NCI-H748 (cell line): Measurements from ENCODE around the gene OGDH.

Source experiments
- DNase-seq: peaks from one replicate; lab custom pipeline; 2025; ENCODE audit not compliant: unreplicated experiment; lab: John Stamatoyannopoulos, UW

OGDH gene

GRCh38 chr7:44637788-44638594 lies 31.6 kb downstream of the OGDH start:
- DNase-seq: no peak

DNA sequence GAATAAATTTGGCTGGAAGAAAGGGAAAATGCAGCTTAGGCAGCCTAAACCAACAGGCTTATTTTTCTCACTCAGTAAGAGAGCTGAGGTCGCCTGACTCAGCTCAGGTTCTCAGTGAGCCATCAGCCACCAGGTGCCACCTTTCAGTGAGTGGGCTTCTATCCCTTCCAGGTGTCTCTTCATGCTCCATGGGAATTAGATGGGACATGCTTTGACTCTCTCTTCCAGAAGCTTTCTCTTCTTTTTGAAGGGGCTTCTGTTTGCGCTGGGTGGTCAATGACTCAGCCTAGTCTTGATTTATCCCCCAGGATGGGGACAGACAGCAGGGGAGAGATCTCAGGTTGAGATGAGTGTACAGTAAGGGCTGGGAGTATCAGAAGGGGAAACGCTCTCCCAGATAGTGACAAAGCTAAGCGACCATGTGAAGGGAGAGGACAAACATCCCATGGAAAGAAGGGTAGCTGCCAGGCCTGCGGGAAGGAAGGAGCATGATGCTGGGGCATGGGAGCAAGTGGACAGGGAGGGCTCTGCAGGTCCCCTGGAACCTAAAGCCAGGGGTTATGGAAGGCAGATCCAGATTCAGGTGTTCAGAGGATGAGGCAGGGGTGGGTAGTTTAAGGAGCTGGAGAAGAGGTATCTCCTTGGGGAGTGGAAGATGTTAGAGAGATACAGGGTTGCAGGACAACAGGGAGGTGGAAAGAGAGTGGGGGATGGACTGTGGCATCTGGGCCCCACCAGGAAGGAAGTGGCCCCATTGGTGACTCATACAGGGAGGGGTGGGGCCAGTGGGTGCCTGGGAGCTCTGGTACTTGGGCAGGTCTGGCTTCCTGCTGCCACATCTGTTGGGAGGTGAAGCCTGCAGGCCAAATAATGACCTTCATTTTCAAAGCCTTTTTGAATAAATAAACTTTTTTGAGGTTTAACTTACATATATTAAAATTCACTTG lies 32.5 kb downstream of the OGDH start:
- no peak for DNase-seq

DNA sequence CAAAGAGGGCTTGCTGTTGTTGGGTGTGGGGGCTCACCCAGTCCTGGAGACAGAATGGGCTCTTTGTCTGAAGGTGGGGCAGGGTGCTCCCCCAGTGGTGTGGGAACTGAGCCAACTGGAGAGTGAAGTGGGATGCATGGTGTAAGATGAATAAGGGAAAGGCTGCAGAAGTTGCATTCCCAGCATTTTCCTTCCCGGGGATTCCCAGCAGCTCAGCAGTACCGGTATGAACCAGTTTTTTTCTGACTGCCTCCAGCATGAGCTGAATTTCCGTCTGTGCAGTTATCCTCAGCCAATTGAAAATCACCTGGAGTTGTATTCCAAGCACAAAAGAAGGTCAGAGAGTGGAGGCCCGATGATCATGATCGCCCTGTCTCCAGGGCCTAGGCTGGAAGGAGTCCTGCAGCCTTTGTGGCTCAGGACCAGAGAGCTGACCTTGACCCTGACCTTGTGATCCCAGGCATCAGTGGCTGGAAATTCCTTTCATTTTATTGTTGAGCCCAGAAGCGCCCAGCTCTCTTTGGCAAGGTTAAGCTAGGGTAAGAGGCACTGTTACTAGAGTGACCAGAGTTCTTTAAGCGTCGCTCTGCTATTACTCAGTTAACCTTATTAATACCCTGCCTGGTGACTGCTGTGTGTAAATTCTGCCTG lies 33.4 kb downstream of the OGDH start:
- DNase-seq: no peak

- DNase-seq: no peak
Observed at GRCh38 chr7:44643206-44643605, 36.8 kb downstream of the OGDH start.

GRCh38 chr7:44645254-44645653 lies 38.8 kb downstream of the OGDH start:
- no peak for DNase-seq

GRCh38 chr7:44645696-44646095 lies 39.3 kb downstream of the OGDH start:
- DNase-seq: no peak

DNA sequence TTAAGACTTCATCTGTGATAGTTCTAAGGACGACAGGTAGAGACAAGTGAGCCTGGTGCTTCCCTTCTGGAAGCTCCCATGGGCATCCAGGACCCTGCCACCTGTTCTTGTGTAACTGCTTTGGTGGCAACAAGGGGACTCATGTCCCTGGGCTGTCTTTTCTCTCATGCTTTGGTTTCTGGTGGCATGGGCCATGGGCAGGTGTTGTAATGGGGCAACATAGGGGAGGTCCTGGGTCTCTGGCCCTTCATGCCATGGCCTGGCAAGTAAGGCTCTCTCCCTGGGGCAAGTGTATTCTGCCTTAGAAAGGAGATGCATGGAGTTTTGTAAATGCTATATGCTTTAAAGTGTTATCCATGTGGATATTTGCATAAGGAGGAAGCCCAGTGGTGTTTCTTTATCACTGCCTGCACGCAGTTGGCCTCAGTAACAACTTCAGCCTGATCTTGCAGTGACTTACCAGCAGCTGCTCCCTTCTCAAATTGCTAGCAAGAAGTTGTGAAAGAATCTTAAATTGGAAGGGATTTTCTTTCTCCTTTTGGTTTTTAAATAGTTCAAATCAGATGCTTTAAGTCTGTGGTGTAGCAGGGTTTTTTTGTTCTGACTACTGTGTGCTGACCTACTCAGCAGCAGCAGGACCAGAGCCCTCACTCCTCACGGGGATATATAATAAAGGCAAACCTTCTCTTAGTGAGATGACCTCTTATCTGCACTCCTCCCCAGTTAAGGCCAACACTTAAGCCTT lies 39.9 kb downstream of the OGDH start:
- no peak for DNase-seq

- DNase-seq: no peak
Observed at GRCh38 chr7:44646921-44647636, 40.7 kb downstream of the OGDH start.

GRCh38 chr7:44647981-44648714 lies 41.7 kb downstream of the OGDH start:
- no peak for DNase-seq

DNA sequence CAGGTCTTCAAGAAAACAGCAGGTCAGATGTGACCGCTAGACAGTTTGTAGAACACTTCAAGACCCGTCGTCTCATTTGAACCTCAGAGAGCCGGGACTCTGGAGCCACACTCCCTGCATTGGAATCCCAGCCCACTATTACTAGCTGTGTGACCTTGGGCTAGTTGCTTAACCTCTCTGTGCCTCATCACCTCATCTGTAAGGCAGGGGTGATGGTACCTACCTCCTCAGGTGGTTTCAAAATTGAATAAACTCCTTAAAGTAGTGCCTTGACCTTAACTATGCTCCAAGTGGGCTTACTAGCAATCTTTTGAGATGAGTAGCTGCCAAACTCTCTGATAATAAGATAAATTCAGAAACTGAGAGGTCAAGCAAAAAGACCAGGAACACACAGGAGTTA lies 43.8 kb downstream of the OGDH start:
- DNase-seq: no peak

DNA sequence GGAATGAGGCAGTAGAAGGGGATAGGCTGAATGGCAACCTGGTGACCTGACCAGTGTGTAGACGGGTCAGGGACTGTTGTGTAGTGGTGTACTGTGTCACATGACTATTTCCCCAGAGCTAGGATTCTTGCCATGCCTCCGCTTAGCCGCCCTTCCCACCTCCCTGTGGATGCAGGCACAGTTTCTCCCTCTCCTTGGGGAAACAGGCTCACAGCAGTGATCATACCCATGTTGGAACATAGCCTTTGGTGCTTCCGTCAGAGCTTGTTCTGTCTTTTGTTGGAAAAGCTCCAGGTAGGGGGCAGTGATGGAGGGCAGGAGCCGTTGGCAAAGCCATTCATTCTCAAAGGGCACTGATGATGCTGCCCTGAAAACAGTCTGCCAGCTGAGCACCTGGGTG lies 44.3 kb downstream of the OGDH start:
- no peak for DNase-seq

GRCh38 chr7:44652535-44652934 lies 46.1 kb downstream of the OGDH start:
- DNase-seq: no peak

- no peak for DNase-seq
Observed at GRCh38 chr7:44654255-44654796, 47.9 kb downstream of the OGDH start.

DNA sequence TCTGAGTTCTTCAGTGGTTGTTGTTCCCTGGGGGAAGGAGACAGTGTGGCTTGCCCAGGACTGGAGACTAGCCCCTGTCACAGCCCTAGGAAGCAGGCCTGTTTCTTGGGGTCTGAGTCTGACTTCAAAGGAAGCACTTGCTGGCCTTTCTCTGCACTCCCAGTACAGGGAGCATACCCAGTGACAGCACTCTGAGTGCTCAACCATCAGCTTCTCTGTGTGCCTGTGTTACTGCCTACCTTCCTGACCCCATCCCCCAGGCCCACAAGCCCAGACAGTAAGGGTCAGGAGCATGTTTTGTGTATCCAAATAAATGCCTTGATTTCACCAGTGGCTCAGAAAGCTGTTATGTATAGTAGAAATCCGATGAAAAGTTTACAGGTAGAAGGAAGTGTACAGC lies 48.9 kb downstream of the OGDH start:
- DNase-seq: no peak

- no peak for DNase-seq
Observed at GRCh38 chr7:44658979-44659378, 52.6 kb downstream of the OGDH start.

GRCh38 chr7:44661233-44661632 lies 54.8 kb downstream of the OGDH start:
- no peak for DNase-seq

GRCh38 chr7:44664780-44665461 lies 58.5 kb downstream of the OGDH start:
- DNase-seq: no peak

GRCh38 chr7:44665531-44666213 lies 59.2 kb downstream of the OGDH start:
- no peak for DNase-seq
